HepG2 (cell line): ENCODE data around the gene NFIC. TPM values are rescaled to one million over a fixed set of nuclear protein-coding genes. Genes with fewer than 3 reads are reported as not detected.
A peak's percentile ranks its signal among the peaks of the same experiment; 100 is the strongest.

ENCODE experiments used
- ATAC-seq: fragments of 200-7000 bp; cut with Tn5 transposase; 3 replicates; pipeline ENCODE4 v1.9.1; 2020; ENCODE audit warnings: mild to moderate bottlenecking, moderate library complexity
- BruUV-seq: library from RNA; stranded (reverse); fragments of 400-500 nt; replicated peaks from 2 replicates; lab custom pipeline; 2021; lab: Mats Ljungman, UMichigan
- CTCF ChIA-PET: fragments of 300-600 bp; formaldehyde crosslinking; extraction: SDS; loops from one replicate; lab custom pipeline; 2021; ENCODE audit warnings: low total read pairs, inconsistent platforms, low intra/inter-chr PET ratio; lab: Yijun Ruan, JAX
- POLR2A ChIA-PET: fragments of 350-600 bp; sonication (Branson Sonifier 250); formaldehyde crosslinking; loops from one replicate; lab custom pipeline; 2020; ENCODE audit warnings: antibody characterized with exemption, inconsistent platforms; lab: Yijun Ruan, JAX
- DNase-seq: peaks from one replicate; pipeline ENCODE4 v3.0.0-alpha.2; 2015; ENCODE audit warnings: low spot score
- FAIRE-seq: peaks from 3 replicates; lab custom pipeline; 2011; peaks lifted over from hg19 to GRCh38; lab: Jason Lieb, UNC
- H2AFZ ChIP-seq: one replicate; pipeline ENCODE4 v1.6.1; 2011; ENCODE audit warnings: low read length, inconsistent platforms
- H3K27ac ChIP-seq: fragments of 300-600 bp; 3 replicates; pipeline ENCODE4 v1.8.0; 2011; ENCODE audit warnings: mixed run types, mild to moderate bottlenecking, mixed read lengths, low read length, inconsistent platforms; ENCODE audit not compliant: insufficient read depth; ENCODE audit errors: extremely low read length
- H3K27me3 ChIP-seq, 2 experiments: fragments of 200-600 bp in 1 of 2; 2 replicates in 1 of 2; 3 replicates in 1 of 2; pipeline versions ENCODE4 v1.6.0 to v1.8.0; 2011; ENCODE audit warnings: low read length in 2 of 2, mild to moderate bottlenecking in 2 of 2, moderate library complexity in 2 of 2, inconsistent platforms in 1 of 2; ENCODE audit not compliant: insufficient read depth in 2 of 2, control insufficient read depth in 1 of 2
- H3K36me3 ChIP-seq, 2 experiments: fragments of 200-600 bp in 1 of 2; replicated peaks in 1 of 2; 2 replicates in 1 of 2; 3 replicates in 1 of 2; pipeline versions ENCODE4 v1.5.1 to v1.8.0; 2011; ENCODE audit warnings: low read length in 2 of 2, inconsistent platforms in 1 of 2; ENCODE audit not compliant: insufficient read depth in 2 of 2, control insufficient read depth in 1 of 2
- H3K4me1 ChIP-seq: 2 replicates; pipeline ENCODE4 v1.5.1; 2012; ENCODE audit warnings: low read length, inconsistent platforms; ENCODE audit not compliant: insufficient read depth
- H3K4me2 ChIP-seq: 2 replicates; pipeline ENCODE4 v1.6.0; 2011; ENCODE audit warnings: low read depth, low read length, inconsistent platforms
- H3K4me3 ChIP-seq, 3 experiments: fragments of 200-600 bp in 1 of 3; sonication (generic), shearing (Covaris generic) in 1 of 3; replicated peaks in 1 of 3; 2 replicates each; pipeline ENCODE4 v1.5.1; 2011 to 2016; ENCODE audit warnings: low read length in 3 of 3, inconsistent platforms in 2 of 3, low read depth in 2 of 3, mild to moderate bottlenecking in 2 of 3, control low read depth in 1 of 3, mixed read lengths in 1 of 3; ENCODE audit not compliant: insufficient read depth in 1 of 3
- H3K79me2 ChIP-seq: one replicate; pipeline ENCODE4 v1.6.1; 2011; ENCODE audit warnings: low read length, inconsistent platforms; ENCODE audit not compliant: insufficient read depth
- H3K9ac ChIP-seq: 2 replicates; pipeline ENCODE4 v1.6.0; 2011; ENCODE audit warnings: mild to moderate bottlenecking, low read depth, low read length, inconsistent platforms; ENCODE audit not compliant: insufficient read depth
- H3K9me3 ChIP-seq: 2 replicates; pipeline ENCODE4 v1.5.1; 2012; ENCODE audit warnings: mild to moderate bottlenecking, low read length
- H4K20me1 ChIP-seq: 2 replicates; pipeline ENCODE4 v1.6.0; 2011; ENCODE audit warnings: inconsistent platforms, mild to moderate bottlenecking, low read length, moderate library complexity; ENCODE audit not compliant: insufficient read depth
- ARNT2 ChIP-seq: sonication (generic); formaldehyde crosslinking; IDR thresholded peaks from 2 replicates; pipeline ENCODE4 v1.8.0; 2022; ENCODE audit warnings: mild to moderate bottlenecking, low read depth, missing genetic modification reagents, moderate library complexity
- CEBPB ChIP-seq: IDR thresholded peaks from 2 replicates; pipeline ENCODE4 v1.6.1; 2011; ENCODE audit warnings: low read depth, low read length, improper control_type of control experiment, borderline replicate concordance
- KDM5A ChIP-seq: fragments of 200-600 bp; sonication (generic); IDR thresholded peaks from 2 replicates; pipeline ENCODE4 v1.7.0; 2018; ENCODE audit warnings: antibody characterized with exemption, mild to moderate bottlenecking, low read length, borderline replicate concordance
- KLF12 ChIP-seq: sonication (generic); formaldehyde crosslinking; IDR thresholded peaks from 2 replicates; pipeline ENCODE4 v1.4.0; 2020; ENCODE audit warnings: missing genetic modification reagents, borderline replicate concordance
- MXD4 ChIP-seq: IDR thresholded peaks from 2 replicates; pipeline ENCODE4 v1.6.1; 2016; ENCODE audit warnings: mild to moderate bottlenecking, missing biosample characterization, missing genetic modification reagents
- SIN3A ChIP-seq: IDR thresholded peaks from 2 replicates; pipeline ENCODE4 v1.6.1; 2011; ENCODE audit warnings: low read depth, mild to moderate bottlenecking, control low read depth, low read length, borderline replicate concordance
- ZC3H4 ChIP-seq: sonication (generic); formaldehyde crosslinking; IDR thresholded peaks from 2 replicates; pipeline ENCODE4 v1.4.0; 2020; ENCODE audit warnings: missing genetic modification reagents, borderline replicate concordance
- ZNF121 ChIP-seq: sonication (generic); formaldehyde crosslinking; IDR thresholded peaks from 2 replicates; pipeline ENCODE4 v1.5.0; 2020; ENCODE audit warnings: mild to moderate bottlenecking, missing genetic modification reagents
- ZNF343 ChIP-seq: sonication (generic); formaldehyde crosslinking; IDR thresholded peaks from 2 replicates; pipeline ENCODE4 v1.4.0; 2020; ENCODE audit warnings: mild to moderate bottlenecking, missing genetic modification reagents
- ZNF839 ChIP-seq: sonication (generic); formaldehyde crosslinking; IDR thresholded peaks from 2 replicates; pipeline ENCODE4 v1.4.0; 2020; ENCODE audit warnings: missing genetic modification reagents, mild to moderate bottlenecking, borderline replicate concordance
- ZSCAN31 ChIP-seq: sonication (generic); formaldehyde crosslinking; IDR thresholded peaks from 2 replicates; pipeline ENCODE4 v1.5.0; 2020; ENCODE audit warnings: low read depth, mild to moderate bottlenecking, missing genetic modification reagents
- WGBS: methylation state at CpG from one replicate; pipeline ENCODE4 v1.1.6; 2017; ENCODE audit warnings: low lambda C conversion rate; 5-methylcytosine and 5-hydroxymethylcytosine counted together
- in situ Hi-C: cut with HindIII; loops from 2 replicates; pipeline ENCODE4 v1.10.0; 2017; ENCODE audit warnings: low pct_unique_long_range_greater_than_20kb; ENCODE audit not compliant: extremely low pct_ligation_motif_present
- intact Hi-C: fragments of 100-400 bp; cut with micrococcal nuclease; formaldehyde crosslinking; loops from one replicate; pipeline ENCODE4 v1.10.0; 2022; ENCODE audit not compliant: unreplicated experiment
- polyA plus RNA-seq, 8 experiments: library from polyadenylated mRNA; depleted of rRNA in 3 of 8; stranded (reverse) in 7 of 8; unstranded in 1 of 8; fragments of >200 nt; fragmentation: Illumina TruSeq in 4 of 8; extraction: Trizol in 4 of 8; gene quantifications; 2 replicates each; pipeline versions ENCODE4 v1.2.1 to v1.2.3, GENCODE V29; 2011 to 2016; ENCODE audit warnings: low read depth in 4 of 8, missing spikeins in 1 of 8, mixed read lengths in 1 of 8; ENCODE audit not compliant: insufficient read depth in 1 of 8
- total RNA-seq, 5 experiments: library from RNA; depleted of rRNA; stranded (reverse); fragments of >200 nt; fragmentation: Illumina TruSeq; extraction: Trizol; gene quantifications; 2 replicates each; pipeline ENCODE4 v1.2.3, GENCODE V29; 2016; ENCODE audit warnings: low read depth in 1 of 5
- TF ChIP-seq, protein P1 (sequence below): sonication (generic); formaldehyde crosslinking; IDR thresholded peaks from 2 replicates; pipeline ENCODE4 v1.4.0; 2020; ENCODE audit warnings: missing genetic modification reagents, mild to moderate bottlenecking, borderline replicate concordance

Gene NFIC
- total and polyA plus RNA-seq, 2 of the 13 experiments (the other 11 are each of a cell fraction or from before 2014, with no cell fraction given) = 1.3 to 2.5 TPM

GRCh38 chr19:3500429-3501101 is 134.2 kb downstream of the NFIC start, which contains the start of gene DOHH (continued):
- peak; percentile 73; the same call in 1 of the 2 replicates for TF ChIP-seq ZSCAN31 (CRISPR knock-in tag)

GRCh38 chr19:3501780-3502179 is 135.4 kb downstream of the NFIC start:
- no TSS peak for BruUV-seq
- H3K4me3 ChIP-seq = no peak overlapping the region
- H3K9ac ChIP-seq = no peak overlapping the region
- in situ Hi-C loops = no loop called here
- no peaks in the 10 kb centered on the region for H4K20me1 ChIP-seq
- no peaks in the 10 kb centered on the region for H3K9me3 ChIP-seq
- ChIA-PET POLR2A (interaction anchor here (0.6 to 2.2 kb wide), 2 partner anchors 22 to 253 kb away, joined by 3 to 24 read pairs; partner anchors contain the start of gene SMIM24), CTCF (no interaction called here)
- H3K79me2 ChIP-seq = peaks cover 30% of the 10 kb centered on the region
- TF ChIP-seq CEBPB (no peak), ZC3H4 (CRISPR knock-in tag) (no peak), SIN3A (no peak), ZNF343 (CRISPR knock-in tag) (no peak), KLF12 (CRISPR knock-in tag) (no peak), ARNT2 (CRISPR knock-in tag) (no peak), MXD4 (CRISPR knock-in tag) (no peak), ZNF839 (CRISPR knock-in tag) (no peak), KDM5A (no peak), ZNF121 (peak; percentile 84)
- TF ChIP-seq, protein P1, sequence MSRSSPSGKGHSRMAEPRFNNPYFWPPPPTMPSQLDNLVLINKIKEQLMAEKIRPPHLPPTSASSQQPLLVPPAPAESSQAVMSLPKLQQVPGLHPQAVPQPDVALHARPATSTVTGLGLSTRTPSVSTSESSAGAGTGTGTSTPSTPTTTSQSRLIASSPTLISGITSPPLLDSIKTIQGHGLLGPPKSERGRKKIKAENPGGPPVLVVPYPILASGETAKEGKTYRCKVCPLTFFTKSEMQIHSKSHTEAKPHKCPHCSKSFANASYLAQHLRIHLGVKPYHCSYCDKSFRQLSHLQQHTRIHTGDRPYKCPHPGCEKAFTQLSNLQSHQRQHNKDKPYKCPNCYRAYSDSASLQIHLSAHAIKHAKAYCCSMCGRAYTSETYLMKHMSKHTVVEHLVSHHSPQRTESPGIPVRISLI (CRISPR knock-in tag) = 0 out of 2 replicates have a peak, but pooled peaks have one; percentile 26
- peaks cover 0 to 7% of the 10 kb centered on the region in 2 experiments; a peak in 1 of 5 replicates for H3K36me3 ChIP-seq
- FAIRE-seq = no peak
- DNase-seq = no peak
- no peaks in the 10 kb centered on the region; a peak in 1 of 5 replicates for H3K27me3 ChIP-seq
- 92% methylated on average over 3 of the region's 3 CpGs for WGBS
- intact Hi-C loops = no loop called here
- peaks cover 69% of the 10 kb centered on the region for H3K4me1 ChIP-seq
- no peak overlapping the region for H2AFZ ChIP-seq
- no peak overlapping the region for H3K27ac ChIP-seq
- ATAC-seq = no peak
- no peak overlapping the region for H3K4me2 ChIP-seq
